SJSA1 (cell line): ENCODE results near the gene IRF2. TPM values are rescaled to one million over a fixed set of nuclear protein-coding genes. Genes with fewer than 3 reads are reported as not detected.
"Not testable (repeated sequence)": the region's sequence is repeated elsewhere in the genome, so short reads cannot be mapped to it uniquely, and the experiment has no call there.

Experiments used
- DNase-seq, 2 experiments: peaks; one replicate each; pipeline ENCODE4 v3.0.0-alpha.2; 2015 to 2020; ENCODE audit warnings: low spot score in 2 of 2, low read depth in 1 of 2
- H3K27ac ChIP-seq: fragments of 250-450 bp; sonication (Bioruptor Pico); 2 replicates; pipeline ENCODE4 v1.5.1; 2020; ENCODE audit warnings: mild to moderate bottlenecking, moderate library complexity
- H3K27me3 ChIP-seq: fragments of 250-450 bp; sonication (Bioruptor Pico); replicated peaks from 2 replicates; pipeline ENCODE4 v1.5.1; 2020; ENCODE audit warnings: mild to moderate bottlenecking, moderate library complexity
- H3K36me3 ChIP-seq: fragments of 250-450 bp; sonication (Bioruptor Pico); 2 replicates; pipeline ENCODE4 v1.5.1; 2020; ENCODE audit warnings: mild to moderate bottlenecking
- H3K4me1 ChIP-seq: fragments of 250-450 bp; sonication (Bioruptor Pico); replicated peaks from 2 replicates; pipeline ENCODE4 v1.6.1; 2021; ENCODE audit warnings: mild to moderate bottlenecking
- H3K4me3 ChIP-seq: fragments of 250-450 bp; sonication (Bioruptor Pico); 2 replicates; pipeline ENCODE4 v1.5.1; 2020; ENCODE audit warnings: mild to moderate bottlenecking
- H3K9me3 ChIP-seq: fragments of 250-450 bp; sonication (Bioruptor Pico); replicated peaks from 2 replicates; pipeline ENCODE4 v1.5.1; 2020; ENCODE audit warnings: mild to moderate bottlenecking
- total RNA-seq: library from RNA; depleted of rRNA; stranded (reverse); fragments of >200 nt; shearing (Covaris generic); gene quantifications from 2 replicates; pipeline ENCODE4 v1.2.3, GENCODE V29; 2014

Gene IRF2
- total RNA-seq, 1 experiment from 2014 or later, result 20.8 TPM

DNA sequence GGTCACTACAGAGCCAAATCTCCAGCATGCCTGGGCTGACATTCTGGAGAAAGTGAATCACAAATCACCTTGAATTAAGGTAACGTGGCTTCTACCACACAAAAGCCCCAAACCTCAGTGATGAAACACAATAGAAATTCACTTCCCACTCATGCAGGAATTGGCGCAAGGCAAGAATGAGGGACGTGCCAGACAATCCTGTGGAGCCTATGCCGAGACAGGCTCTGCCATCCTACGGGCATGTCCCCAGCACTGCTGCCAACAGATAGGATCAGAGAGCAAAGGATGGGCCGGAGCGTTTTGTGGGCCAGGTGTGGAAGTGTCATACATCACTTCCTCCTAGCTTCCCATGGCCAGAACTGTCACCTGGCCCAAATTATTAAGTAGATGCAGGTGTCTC is 118.0 kb downstream of the IRF2 start:
- Histone ChIP-seq H3K36me3 (no peaks in the 10 kb centered on the region), H3K4me1 (peaks cover 15% of the 10 kb centered on the region)

DNA sequence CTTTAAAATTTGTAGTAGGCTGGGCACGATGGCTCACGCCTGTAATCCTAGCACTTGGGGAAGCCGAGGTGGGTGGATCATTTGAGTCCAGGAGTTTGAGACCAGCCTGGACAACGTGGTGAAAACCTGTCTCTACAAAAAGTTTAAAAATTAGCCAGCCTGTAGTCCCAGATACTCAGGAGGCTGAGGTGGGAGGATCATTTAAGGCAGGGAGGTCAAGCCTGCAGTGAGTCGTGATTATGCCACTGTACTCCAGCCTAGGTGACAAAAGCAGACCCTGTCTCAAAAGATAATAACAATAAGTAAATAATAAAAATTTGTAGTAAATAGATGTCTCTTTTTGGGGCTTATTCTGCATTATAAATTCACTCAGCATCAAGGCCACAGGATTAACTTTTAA is 118.5 kb downstream of the IRF2 start:
- Histone ChIP-seq H3K36me3 (no peaks in the 10 kb centered on the region), H3K9me3 (no peaks in the 10 kb centered on the region), H3K4me1 (peaks cover 15% of the 10 kb centered on the region), H3K27ac (no peak overlapping the region), H3K27me3 (no peaks in the 10 kb centered on the region), H3K4me3 (no peak overlapping the region)
- DNase-seq, result no peak

More for the DNA sequence above, 118.0 kb downstream of the IRF2 start:
- no peak overlapping the region for H3K27ac ChIP-seq
- DNase-seq, result peak in 1 of 2 experiments; percentile 30
- no peaks in the 10 kb centered on the region for H3K9me3 ChIP-seq
- H3K4me3 ChIP-seq, result no peak overlapping the region
- H3K27me3 ChIP-seq, result no peaks in the 10 kb centered on the region

DNA sequence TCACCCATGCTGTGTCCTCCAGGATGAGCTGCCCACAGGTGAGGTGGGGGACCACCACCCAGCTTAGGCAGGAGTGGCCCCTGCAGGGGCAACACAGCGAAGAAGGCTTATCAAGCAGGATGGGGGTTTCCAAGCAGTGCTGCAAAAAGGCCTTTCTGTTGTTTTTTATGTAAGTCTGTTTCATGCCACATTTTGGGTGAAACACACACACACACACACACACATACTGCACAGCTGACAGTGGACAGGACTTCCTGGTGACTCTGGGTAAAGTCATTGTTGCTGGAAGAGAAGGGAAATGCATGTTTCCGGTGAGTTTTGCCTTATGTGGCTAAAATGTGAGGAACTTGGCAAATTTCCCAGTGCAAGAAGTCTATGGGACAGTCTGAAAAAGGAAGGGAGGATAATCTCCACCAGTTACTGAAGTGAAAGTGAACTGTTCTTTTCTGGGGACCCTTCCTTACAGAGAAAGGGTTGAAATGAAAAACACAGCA is 119.2 kb downstream of the IRF2 start:
- H3K27me3 ChIP-seq, result no peaks in the 10 kb centered on the region
- H3K27ac ChIP-seq, result peak overlapping the region; percentile 20; the same call in 1 of the 2 replicates
- H3K4me1 ChIP-seq, result peaks cover 15% of the 10 kb centered on the region
- no peaks in the 10 kb centered on the region for H3K36me3 ChIP-seq
- H3K9me3 ChIP-seq, result no peaks in the 10 kb centered on the region
- DNase-seq, result peak; percentile 66 to 68
- H3K4me3 ChIP-seq, result no peak overlapping the region

DNA sequence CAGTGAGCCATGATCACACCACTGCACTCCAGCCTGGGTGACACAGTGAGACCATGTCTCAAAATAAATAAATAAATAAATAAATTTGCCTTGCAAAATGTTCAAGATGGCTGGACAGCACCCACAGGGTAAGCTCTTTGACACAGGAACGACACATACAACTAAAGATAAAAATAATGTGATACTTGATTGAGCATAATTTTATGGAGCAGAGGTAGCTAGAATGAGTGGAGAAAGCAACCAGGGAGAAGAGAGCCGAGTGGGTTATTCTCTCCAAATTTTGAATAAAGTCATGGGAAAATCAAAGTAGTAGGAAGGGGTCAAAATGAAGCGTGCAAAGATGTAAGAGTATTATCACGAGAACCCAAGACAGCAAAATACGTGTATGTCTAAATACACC is 121.5 kb downstream of the IRF2 start:
- Histone ChIP-seq H3K4me1 (peaks cover 10% of the 10 kb centered on the region), H3K27me3 (no peaks in the 10 kb centered on the region), H3K4me3 (no peak overlapping the region), H3K9me3 (no peaks in the 10 kb centered on the region), H3K27ac (no peak overlapping the region), H3K36me3 (no peaks in the 10 kb centered on the region)
- DNase-seq, result no peak

DNA sequence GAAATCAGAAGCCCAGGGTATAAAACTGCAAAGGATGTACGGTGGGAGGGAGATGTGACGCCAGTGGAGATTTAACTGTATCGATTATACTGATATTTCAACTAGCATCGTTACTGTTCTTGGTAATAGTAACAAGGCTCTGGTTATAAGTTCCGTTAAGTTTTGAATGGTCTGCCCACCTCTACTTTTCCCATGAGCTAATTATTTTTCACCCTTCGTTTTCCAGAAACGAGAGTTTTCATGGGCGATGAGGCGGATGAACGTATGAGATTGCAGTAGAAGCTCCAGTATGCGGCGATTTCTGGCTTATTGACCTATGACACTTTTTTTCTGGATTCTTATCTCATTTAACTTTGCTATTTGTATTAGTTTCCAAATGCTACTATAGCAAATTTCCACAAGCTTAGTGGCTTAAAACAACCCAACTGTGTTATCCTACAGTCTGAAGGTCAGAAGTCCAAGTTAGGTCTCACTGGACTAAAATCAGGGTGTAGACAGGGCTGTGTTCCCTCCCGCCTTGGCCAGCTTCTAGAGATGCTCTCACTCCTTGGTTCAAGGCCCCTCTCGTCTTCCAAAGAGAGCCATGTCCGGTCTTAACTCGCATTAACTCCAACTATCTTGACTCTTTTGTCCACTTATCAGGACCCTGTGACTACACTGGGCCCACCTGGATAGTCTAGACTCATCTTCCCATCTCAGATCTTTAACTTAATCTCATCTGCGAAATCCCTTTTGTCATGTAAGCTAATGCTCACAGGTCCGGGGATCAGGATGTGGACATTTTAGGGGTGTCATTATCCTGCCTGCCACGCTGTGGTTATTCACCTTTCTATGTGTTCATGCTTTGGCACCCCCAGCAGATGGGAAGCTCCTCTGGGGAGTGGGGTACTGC is 122.5 kb downstream of the IRF2 start:
- H3K4me3 ChIP-seq, result no peak overlapping the region
- DNase-seq, result no peak
- no peaks in the 10 kb centered on the region for H3K27me3 ChIP-seq
- no peaks in the 10 kb centered on the region for H3K36me3 ChIP-seq
- peaks cover 10% of the 10 kb centered on the region for H3K4me1 ChIP-seq
- H3K27ac ChIP-seq, result no peak overlapping the region
- H3K9me3 ChIP-seq, result no peaks in the 10 kb centered on the region

DNA sequence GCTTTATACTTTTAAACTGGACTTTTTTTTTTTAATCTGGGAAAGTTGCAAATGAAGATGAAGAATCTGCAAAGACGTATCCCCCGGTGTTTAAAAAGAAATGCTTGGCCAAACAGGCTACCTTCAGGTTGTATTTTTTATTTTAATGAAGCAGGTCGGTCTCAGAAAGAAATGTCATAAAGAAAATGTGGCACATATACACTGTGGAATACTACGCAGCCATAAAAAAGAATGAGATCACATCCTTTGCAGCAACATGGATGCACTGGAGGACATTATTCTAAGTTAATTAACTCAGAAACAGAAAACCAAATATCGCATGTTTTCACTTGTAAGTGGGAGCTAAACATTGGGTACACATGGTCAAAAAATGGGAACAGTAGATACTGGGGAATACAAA is 123.4 kb downstream of the IRF2 start:
- DNase-seq, result no peak
- H3K4me3 ChIP-seq, result no peak overlapping the region
- no peaks in the 10 kb centered on the region for H3K27me3 ChIP-seq
- H3K9me3 ChIP-seq, result no peaks in the 10 kb centered on the region
- no peak overlapping the region for H3K27ac ChIP-seq
- H3K36me3 ChIP-seq, result no peaks in the 10 kb centered on the region
- peaks cover 10% of the 10 kb centered on the region for H3K4me1 ChIP-seq

DNA sequence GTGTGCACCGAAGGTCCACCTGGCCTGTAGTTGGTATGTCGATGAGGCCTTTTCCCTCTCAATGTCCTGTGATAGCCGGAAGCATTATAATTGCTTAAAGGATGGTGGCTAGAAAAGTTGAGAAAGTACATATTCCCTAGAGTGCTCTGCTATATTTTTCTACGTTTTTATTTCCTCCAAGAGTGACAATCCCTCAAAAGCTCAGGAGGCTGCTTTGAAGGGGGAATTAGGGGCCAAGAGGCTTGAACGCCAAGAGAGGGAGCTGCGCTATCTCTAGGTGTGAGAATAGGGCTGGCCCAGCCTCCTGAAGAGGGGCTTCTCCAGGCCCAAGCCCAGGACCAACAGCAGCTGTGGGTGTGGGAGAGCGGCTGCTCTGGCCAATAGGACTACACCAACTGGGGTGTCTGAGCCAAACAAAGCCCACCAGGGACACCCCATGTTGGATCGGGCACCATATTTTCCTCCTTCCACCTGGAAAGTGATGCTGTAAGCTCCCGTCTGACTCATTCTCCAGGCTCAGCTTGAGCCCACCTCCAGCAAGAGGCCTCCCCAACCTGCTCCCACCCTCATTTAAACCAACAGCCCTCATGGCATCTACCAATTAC is 124.0 kb downstream of the IRF2 start:
- DNase-seq, result no peak
- H3K4me3 ChIP-seq, result no peak overlapping the region
- H3K27me3 ChIP-seq, result no peaks in the 10 kb centered on the region
- H3K36me3 ChIP-seq, result no peaks in the 10 kb centered on the region
- H3K27ac ChIP-seq, result no peak overlapping the region
- peaks cover 5% of the 10 kb centered on the region for H3K4me1 ChIP-seq
- no peaks in the 10 kb centered on the region for H3K9me3 ChIP-seq

DNA sequence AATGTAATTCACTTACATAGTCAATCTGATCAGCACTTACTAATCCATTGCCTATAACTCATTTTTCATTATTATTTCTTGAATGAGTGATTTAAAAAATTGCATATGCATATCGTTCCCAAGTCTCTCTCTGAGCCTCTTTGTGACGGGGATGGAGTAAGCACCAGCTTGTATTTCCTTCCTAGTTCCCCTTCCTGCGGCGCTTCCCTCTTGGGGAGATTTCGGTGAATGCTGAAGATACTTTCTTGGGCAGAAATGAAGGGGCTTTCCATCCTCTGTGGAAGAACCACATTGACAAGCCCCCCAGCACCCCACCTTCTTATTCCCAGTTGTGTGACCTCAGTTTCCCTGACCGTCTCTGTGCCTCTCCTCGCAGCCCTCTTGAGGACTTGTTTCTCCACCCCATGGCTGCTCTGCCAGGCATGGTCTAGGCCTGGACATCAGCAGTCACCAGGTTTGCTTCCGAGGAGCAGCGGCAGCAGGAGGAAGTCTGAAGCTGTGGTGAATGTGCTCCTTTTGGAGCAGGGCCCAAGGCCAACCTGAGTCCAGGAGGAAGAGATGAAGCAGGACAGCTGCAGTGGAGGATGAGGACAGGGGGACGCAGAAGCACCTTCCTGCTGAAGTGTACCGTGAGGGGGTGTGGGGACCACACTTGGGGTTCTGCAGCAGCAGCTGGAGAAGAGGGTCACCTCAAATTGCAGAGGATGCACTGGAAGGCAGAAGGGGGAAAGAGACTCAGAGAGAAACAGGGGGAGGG is 124.9 kb downstream of the IRF2 start:
- Histone ChIP-seq H3K27ac (no peak overlapping the region), H3K9me3 (no peaks in the 10 kb centered on the region), H3K4me3 (no peak overlapping the region), H3K4me1 (no peaks in the 10 kb centered on the region), H3K36me3 (no peaks in the 10 kb centered on the region), H3K27me3 (no peaks in the 10 kb centered on the region)
- DNase-seq, result no peak

DNA sequence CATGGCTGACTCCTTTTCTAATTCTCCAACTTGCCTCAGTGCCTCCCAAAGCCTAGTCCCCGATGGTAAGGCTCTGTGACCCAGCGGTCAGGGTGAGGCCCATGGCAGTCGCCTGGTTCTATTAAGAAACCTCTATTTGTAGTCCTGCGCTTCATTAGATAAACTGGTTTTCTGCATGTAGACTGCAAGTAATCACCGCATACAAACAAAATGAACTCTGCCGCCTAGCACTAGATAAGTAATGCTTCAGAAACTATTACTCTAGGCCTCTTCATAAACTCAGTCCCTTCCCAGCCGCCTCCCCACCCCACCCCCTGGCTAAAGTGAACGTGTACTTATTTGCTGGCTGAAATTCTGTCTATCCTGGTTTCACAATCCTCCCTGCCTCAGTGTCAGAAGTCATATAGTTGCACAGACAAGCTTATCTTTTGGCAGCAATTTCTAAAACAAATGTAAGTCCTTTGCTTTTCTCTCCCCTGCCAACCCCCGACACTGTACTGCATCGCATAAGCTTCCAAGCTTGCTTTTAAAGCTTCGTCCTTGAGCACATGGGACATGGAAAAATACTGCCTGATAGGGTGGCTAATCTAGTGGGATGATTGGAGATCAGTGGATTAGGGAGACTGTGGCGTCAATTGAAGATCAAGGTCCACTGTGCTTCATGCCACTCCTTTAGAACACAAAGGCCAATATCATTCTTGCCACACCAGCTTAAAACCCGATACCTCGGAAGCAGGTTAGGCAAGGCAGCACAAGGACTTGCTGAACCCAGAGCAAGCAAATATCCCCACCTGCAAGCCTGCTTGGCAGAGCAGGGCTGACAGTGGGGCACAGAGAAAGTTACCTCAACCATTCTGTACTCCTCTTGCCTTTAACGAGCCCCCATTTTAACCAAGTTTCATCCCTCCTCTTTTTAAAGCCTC is 125.8 kb downstream of the IRF2 start:
- Histone ChIP-seq H3K27me3 (no peaks in the 10 kb centered on the region), H3K36me3 (no peaks in the 10 kb centered on the region), H3K4me3 (no peak overlapping the region), H3K9me3 (no peaks in the 10 kb centered on the region), H3K4me1 (no peaks in the 10 kb centered on the region), H3K27ac (no peak overlapping the region)
- no peak for DNase-seq

DNA sequence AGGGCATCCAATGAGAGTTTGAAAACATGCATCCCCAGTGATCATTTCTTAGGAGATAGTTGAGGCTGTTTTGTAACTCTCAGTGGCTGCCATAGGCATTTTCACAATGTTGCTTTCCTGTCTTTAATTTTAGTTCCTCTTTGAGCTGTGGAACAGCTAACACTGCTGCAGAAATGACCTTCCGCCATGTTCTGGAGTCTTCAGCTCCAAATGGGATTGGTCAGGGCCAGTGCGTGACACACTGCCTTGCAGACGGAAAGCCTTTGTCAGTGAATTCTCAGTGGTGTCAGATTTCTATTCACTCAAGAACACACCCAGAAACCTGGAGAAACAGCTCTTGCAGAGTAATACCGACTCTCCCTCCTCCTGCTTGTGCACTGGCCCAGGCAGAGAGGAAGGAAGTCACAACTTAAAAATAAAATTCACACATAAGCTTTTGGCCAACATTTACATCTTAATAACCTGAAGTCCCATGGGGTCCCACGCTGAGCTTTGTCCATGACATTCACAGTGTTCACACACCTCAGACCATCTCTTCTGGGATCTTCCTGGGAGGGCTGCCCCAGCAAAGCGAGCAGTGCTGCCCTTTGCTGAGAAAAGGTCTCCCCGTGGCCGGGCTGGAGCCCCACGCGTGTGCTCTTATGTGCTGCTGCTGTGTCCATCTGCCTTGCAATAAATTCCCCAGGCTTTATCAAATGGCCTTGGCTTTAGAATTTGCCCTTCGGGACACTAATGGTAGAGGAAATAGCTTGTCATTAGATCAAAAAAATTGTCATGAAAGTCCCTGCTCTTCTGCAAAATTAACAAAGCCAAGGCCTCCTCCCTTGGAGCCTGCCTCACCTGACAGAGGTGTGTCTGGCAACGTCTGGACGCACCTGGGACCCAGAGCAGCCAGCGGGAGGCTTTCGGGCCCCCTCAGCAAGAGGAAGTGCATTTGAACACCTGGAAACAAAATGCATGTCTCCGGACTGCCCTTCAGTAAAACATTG is 126.8 kb downstream of the IRF2 start:
- Histone ChIP-seq H3K27ac (no peak overlapping the region), H3K9me3 (no peaks in the 10 kb centered on the region), H3K36me3 (no peaks in the 10 kb centered on the region), H3K27me3 (no peaks in the 10 kb centered on the region), H3K4me1 (0 out of 2 replicates have a peak, but pooled peaks cover 5% of the 10 kb centered on the region), H3K4me3 (no peak overlapping the region)
- DNase-seq, result no peak

DNA sequence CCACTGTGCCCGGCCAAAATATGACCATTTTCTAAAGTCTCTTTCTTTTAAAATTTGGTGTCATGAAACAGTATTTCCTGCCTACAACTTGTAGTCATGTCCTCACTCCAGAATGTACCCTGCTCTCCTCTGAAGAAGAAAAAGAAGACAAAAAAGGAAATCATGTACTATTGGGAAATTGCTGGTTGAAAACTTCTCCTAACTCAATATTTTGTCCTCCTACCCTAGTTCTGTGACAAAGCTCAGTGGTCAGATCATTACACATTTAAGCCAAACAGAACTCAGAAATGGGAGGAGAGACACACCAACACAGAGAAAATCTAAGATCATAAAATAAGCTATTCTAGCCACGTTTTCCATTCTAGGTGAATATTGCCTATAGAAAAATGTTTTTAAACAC is 127.7 kb downstream of the IRF2 start:
- Histone ChIP-seq H3K9me3 (no peaks in the 10 kb centered on the region), H3K4me1 (0 out of 2 replicates have a peak, but pooled peaks cover 5% of the 10 kb centered on the region), H3K27me3 (no peaks in the 10 kb centered on the region), H3K27ac (no peak overlapping the region), H3K4me3 (no peak overlapping the region), H3K36me3 (no peaks in the 10 kb centered on the region)
- DNase-seq, result no peak

DNA sequence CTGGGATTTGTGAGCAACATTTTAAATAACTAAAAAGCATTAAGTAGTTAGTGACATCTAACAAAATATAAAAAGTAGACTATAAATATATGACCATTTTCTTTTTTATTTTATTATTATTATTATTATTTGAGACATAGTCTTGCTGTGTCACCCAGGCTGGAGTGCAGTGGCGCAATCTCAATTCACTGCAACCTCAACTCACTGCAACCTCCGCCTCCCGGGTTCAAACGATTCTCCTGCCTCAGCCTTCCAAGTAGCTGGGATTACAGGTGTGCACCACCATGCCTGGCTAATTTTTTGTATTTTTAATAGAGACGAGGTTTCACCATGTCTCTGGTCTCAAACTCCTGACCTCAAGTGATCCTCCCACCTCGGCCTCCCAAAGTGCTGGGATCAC is 128.1 kb downstream of the IRF2 start:
- not testable (repeated sequence) for H3K27me3 ChIP-seq, DNase-seq, H3K4me1 ChIP-seq, H3K36me3 ChIP-seq, H3K9me3 ChIP-seq, H3K4me3 ChIP-seq, H3K27ac ChIP-seq
